ENCODE results near the gene TRABD2B.
A peak's percentile ranks its signal among the peaks of the same experiment; 100 is the strongest.

TRABD2B gene

GRCh38 chr1:47757226-47757975, 239.8 kb downstream of the TRABD2B start:
- no peaks in the 10 kb centered on the region for H3K36me3 Mint-ChIP-seq
- ATAC-seq (no peak), DNase-seq (ENCODE audit: low spot score in 2 of 2) (no peak)
- no peaks in the 10 kb centered on the region for H3K9me3 Mint-ChIP-seq
- no peak overlapping the region for H3K4me3 Mint-ChIP-seq
- H3K4me1 Mint-ChIP-seq = no peaks in the 10 kb centered on the region
- no peak overlapping the region for H3K27ac Mint-ChIP-seq

GRCh38 chr1:47756411-47756810, 240.8 kb downstream of the TRABD2B start:
- peak; percentile 5 for ATAC-seq
- Mint-ChIP-seq H3K4me3 (no peak overlapping the region), H3K9me3 (no peaks in the 10 kb centered on the region), H3K27ac (no peak overlapping the region), H3K4me1 (no peaks in the 10 kb centered on the region), H3K36me3 (no peaks in the 10 kb centered on the region)
- no peak for DNase-seq (ENCODE audit: low spot score in 2 of 2)

- H3K27ac Mint-ChIP-seq = no peak overlapping the region
- H3K9me3 Mint-ChIP-seq = no peaks in the 10 kb centered on the region
- no peaks in the 10 kb centered on the region for H3K4me1 Mint-ChIP-seq
- no peak for DNase-seq (ENCODE audit: low spot score in 2 of 2)
- no peak for ATAC-seq
- no peak overlapping the region for H3K4me3 Mint-ChIP-seq
- no peaks in the 10 kb centered on the region for H3K36me3 Mint-ChIP-seq
Observed at GRCh38 chr1:47756006-47756405, 241.2 kb downstream of the TRABD2B start.

- H3K36me3 Mint-ChIP-seq = no peaks in the 10 kb centered on the region
- H3K4me3 Mint-ChIP-seq = no peak overlapping the region
- H3K4me1 Mint-ChIP-seq = no peaks in the 10 kb centered on the region
- DNase-seq (ENCODE audit: low spot score in 2 of 2) = peak; percentile 52 to 80
- ATAC-seq = peak; percentile 51
- H3K9me3 Mint-ChIP-seq = no peaks in the 10 kb centered on the region
- no peak overlapping the region for H3K27ac Mint-ChIP-seq
Observed at GRCh38 chr1:47755101-47755990, 241.8 kb downstream of the TRABD2B start.

GRCh38 chr1:47754221-47754620, 243.0 kb downstream of the TRABD2B start:
- Mint-ChIP-seq H3K36me3 (no peaks in the 10 kb centered on the region), H3K4me3 (no peak overlapping the region), H3K9me3 (no peaks in the 10 kb centered on the region), H3K27ac (no peak overlapping the region), H3K4me1 (no peaks in the 10 kb centered on the region)
- DNase-seq (ENCODE audit: low spot score in 2 of 2) (no peak), ATAC-seq (no peak)

GRCh38 chr1:47753808-47754207, 243.4 kb downstream of the TRABD2B start:
- H3K4me3 Mint-ChIP-seq = no peak overlapping the region
- DNase-seq (ENCODE audit: low spot score in 2 of 2) = no peak
- no peak overlapping the region for H3K27ac Mint-ChIP-seq
- no peak for ATAC-seq
- H3K36me3 Mint-ChIP-seq = no peaks in the 10 kb centered on the region
- no peaks in the 10 kb centered on the region for H3K9me3 Mint-ChIP-seq
- H3K4me1 Mint-ChIP-seq = no peaks in the 10 kb centered on the region

GRCh38 chr1:47752559-47752958, 244.6 kb downstream of the TRABD2B start:
- ATAC-seq (no peak), DNase-seq (ENCODE audit: low spot score in 2 of 2) (no peak)
- Mint-ChIP-seq H3K4me3 (no peak overlapping the region), H3K9me3 (no peaks in the 10 kb centered on the region), H3K27ac (no peak overlapping the region), H3K4me1 (no peaks in the 10 kb centered on the region), H3K36me3 (no peaks in the 10 kb centered on the region)

- Mint-ChIP-seq H3K4me1 (no peaks in the 10 kb centered on the region), H3K4me3 (no peak overlapping the region), H3K27ac (no peak overlapping the region), H3K9me3 (no peaks in the 10 kb centered on the region), H3K36me3 (no peaks in the 10 kb centered on the region)
- DNase-seq (ENCODE audit: low spot score in 2 of 2) (no peak), ATAC-seq (no peak)
Observed at GRCh38 chr1:47751996-47752451, 245.2 kb downstream of the TRABD2B start.

GRCh38 chr1:47751193-47751592, 246.0 kb downstream of the TRABD2B start:
- Mint-ChIP-seq H3K27ac (no peak overlapping the region), H3K4me3 (no peak overlapping the region), H3K9me3 (no peaks in the 10 kb centered on the region), H3K36me3 (no peaks in the 10 kb centered on the region), H3K4me1 (no peaks in the 10 kb centered on the region)
- ATAC-seq = no peak
- DNase-seq (ENCODE audit: low spot score in 2 of 2) = no peak

GRCh38 chr1:47745715-47746609, 251.2 kb downstream of the TRABD2B start:
- H3K9me3 Mint-ChIP-seq = peaks cover 5% of the 10 kb centered on the region
- H3K4me3 Mint-ChIP-seq = no peak overlapping the region
- DNase-seq (ENCODE audit: low spot score in 2 of 2) (no peak), ATAC-seq (no peak)
- H3K4me1 Mint-ChIP-seq = no peaks in the 10 kb centered on the region
- no peak overlapping the region for H3K27ac Mint-ChIP-seq
- H3K36me3 Mint-ChIP-seq = no peaks in the 10 kb centered on the region

- no peaks in the 10 kb centered on the region for H3K36me3 Mint-ChIP-seq
- DNase-seq (ENCODE audit: low spot score in 2 of 2) (no peak), ATAC-seq (no peak)
- no peak overlapping the region for H3K27ac Mint-ChIP-seq
- no peak overlapping the region for H3K4me3 Mint-ChIP-seq
- H3K4me1 Mint-ChIP-seq = no peaks in the 10 kb centered on the region
- peaks cover 7% of the 10 kb centered on the region for H3K9me3 Mint-ChIP-seq
Observed at GRCh38 chr1:47742890-47743760, 254.1 kb downstream of the TRABD2B start.

- Mint-ChIP-seq H3K27ac (no peak overlapping the region), H3K36me3 (no peaks in the 10 kb centered on the region), H3K4me1 (no peaks in the 10 kb centered on the region), H3K4me3 (no peak overlapping the region), H3K9me3 (peaks cover 7% of the 10 kb centered on the region)
- DNase-seq (ENCODE audit: low spot score in 2 of 2) (no peak), ATAC-seq (no peak)
Observed at GRCh38 chr1:47738560-47739182, 258.5 kb downstream of the TRABD2B start.

GRCh38 chr1:47732489-47732888, 264.7 kb downstream of the TRABD2B start:
- no peaks in the 10 kb centered on the region for H3K4me1 Mint-ChIP-seq
- H3K36me3 Mint-ChIP-seq = no peaks in the 10 kb centered on the region
- no peak overlapping the region for H3K27ac Mint-ChIP-seq
- no peak overlapping the region for H3K4me3 Mint-ChIP-seq
- no peak for DNase-seq (ENCODE audit: low spot score in 2 of 2)
- H3K9me3 Mint-ChIP-seq = no peaks in the 10 kb centered on the region
- no peak for ATAC-seq

GRCh38 chr1:47731730-47732129, 265.5 kb downstream of the TRABD2B start:
- no peaks in the 10 kb centered on the region for H3K9me3 Mint-ChIP-seq
- DNase-seq (ENCODE audit: low spot score in 2 of 2) = no peak
- no peaks in the 10 kb centered on the region for H3K4me1 Mint-ChIP-seq
- H3K36me3 Mint-ChIP-seq = no peaks in the 10 kb centered on the region
- H3K4me3 Mint-ChIP-seq = no peak overlapping the region
- ATAC-seq = no peak
- H3K27ac Mint-ChIP-seq = no peak overlapping the region
